GM18498 (cell line): Measurements from ENCODE around the gene TMEM59L.

Experiments used
- ATAC-seq: cut with Tn5 transposase; IDR thresholded peaks from one replicate; pipeline ENCODE4 v1.9.1; 2021; ENCODE audit warnings: mild to moderate bottlenecking, moderate library complexity; ENCODE audit not compliant: unreplicated experiment

Gene TMEM59L

DNA sequence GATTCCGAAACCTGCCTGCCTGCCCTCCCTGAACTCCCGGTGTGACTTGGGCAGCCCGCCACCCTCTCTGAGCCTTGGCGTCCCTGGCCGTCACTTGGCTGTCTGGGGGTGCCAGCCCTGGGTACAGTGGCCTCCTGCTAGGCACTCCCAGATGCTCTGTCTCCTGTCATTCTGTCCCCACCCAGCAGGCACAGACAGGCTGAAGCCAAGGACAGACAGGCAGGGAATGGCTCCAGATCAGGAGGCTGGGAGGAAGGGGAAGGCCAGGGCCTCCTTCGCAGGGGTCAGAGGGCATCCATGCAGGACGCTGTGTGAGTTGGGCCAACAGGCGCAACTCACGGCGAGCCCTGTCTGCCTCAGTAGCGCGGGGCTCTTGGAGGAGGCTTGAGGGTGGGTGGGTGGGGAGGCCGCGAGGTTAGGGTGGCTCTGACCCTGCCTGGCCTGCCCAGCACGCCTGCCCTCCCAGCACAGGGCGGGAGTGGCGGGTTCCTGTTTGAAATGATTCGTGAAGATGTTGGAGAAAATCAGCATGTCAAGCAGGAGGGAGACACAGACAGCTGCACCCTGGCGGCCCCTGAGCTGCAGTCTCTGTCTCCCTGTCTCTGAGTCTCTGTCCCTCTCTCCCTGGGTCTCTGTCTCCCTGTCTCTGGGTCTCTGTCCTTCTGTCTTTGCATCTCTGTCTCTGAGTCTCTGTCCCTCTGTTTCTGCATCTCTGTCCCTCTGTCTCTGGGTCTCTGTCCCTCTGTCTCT lies 43.8 kb downstream of the TMEM59L start:
- no peak for ATAC-seq

DNA sequence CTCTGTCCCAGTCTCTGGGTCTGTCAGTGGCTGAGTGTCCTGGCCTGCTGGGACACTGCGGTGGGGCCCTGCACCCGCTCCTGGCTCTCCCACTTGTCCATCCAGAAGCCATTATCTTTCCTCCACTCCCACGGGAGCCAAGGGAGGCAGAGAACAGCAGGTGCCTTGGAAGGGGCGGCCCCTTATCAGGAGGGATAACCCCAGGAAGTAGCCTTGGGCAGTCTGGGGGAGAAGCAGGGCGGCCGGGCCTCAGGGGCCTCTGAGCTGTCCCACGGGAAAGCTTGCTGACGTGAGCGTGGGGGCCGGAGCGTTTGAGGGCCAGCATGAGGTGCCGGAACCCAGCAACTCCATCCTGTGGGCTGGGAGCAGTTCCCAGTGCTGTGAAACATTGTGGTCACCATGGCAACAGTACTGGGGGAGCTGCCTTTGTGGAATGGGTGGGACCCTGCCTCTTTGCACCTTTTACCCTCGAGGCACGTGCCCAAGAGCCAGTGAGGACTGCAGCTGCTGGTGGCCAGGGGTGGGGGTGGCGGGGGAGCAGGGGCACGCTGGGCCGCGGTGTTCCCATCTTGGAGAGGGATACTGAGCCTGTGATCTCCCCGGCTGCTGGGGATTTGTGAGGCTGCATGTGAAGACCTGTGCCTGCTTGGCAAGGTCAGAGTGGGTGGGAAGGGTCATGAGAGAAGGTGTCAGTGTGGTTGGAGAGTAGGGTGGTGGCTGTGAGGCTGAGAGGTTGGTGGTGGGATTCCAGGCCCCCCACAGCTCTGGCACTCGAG lies 45.1 kb downstream of the TMEM59L start:
- ATAC-seq: no peak

DNA sequence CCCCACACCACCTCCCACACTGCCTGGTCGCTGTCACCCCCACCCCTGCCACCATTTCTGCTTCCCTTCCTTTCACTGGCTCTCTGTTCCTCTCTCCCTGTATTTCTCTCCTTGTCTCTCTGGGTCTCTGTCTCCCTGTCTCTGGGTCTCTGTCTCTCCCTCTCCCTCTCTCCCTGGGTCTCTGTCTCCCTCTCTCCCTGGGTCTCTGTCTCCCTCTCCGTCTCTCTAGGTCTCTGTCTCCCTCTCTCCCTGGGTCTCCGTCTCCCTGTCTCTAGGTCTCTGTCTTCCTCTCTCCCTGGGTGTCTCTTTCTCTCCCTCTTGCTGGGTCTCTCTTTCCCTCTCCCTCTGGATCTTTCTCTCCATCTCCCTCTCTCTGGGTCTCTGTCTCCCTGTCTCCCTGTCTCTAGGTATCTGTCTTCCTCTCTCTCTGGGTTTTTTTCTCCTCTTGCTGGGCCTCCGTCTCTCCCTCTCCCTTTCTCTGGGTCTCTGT lies 45.7 kb downstream of the TMEM59L start:
- no peak for ATAC-seq

DNA sequence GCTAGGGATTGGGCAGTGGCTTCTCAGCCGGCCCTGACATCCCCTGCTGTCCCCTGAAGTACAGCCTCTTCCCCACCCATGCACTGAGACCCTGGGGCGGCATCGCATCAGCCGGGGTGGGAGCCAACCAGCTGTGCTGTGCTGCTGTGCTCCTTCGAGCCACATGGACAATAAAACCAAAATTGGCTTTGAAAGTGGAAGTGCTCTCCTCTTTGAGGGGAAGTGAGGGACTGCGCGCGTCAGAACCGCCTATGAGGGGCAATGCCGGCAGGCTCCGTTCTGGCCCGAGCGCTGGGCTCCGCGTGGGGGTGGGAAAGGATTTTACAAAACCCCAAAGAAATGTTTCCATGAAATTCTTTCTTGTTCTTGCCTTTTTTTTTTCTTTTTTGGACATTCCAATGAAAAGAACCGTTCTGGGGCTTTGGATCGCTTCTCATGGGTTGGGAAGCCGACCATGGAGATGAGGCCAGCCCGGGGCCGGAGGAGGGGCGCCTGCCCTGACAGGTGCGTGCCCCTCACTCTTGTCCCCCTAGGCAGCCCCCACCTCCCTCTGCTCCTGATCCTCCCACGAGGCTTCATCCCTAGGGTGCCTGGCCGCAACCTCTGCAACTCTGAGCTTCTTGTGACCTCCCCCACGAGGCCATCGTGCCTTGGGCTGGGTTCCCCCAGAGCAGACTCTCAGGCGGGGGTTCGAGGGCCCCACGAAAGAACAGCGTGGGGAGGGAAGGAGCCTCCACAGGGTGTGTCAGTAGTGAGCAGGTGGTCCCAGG lies 46.8 kb downstream of the TMEM59L start:
- no peak for ATAC-seq

DNA sequence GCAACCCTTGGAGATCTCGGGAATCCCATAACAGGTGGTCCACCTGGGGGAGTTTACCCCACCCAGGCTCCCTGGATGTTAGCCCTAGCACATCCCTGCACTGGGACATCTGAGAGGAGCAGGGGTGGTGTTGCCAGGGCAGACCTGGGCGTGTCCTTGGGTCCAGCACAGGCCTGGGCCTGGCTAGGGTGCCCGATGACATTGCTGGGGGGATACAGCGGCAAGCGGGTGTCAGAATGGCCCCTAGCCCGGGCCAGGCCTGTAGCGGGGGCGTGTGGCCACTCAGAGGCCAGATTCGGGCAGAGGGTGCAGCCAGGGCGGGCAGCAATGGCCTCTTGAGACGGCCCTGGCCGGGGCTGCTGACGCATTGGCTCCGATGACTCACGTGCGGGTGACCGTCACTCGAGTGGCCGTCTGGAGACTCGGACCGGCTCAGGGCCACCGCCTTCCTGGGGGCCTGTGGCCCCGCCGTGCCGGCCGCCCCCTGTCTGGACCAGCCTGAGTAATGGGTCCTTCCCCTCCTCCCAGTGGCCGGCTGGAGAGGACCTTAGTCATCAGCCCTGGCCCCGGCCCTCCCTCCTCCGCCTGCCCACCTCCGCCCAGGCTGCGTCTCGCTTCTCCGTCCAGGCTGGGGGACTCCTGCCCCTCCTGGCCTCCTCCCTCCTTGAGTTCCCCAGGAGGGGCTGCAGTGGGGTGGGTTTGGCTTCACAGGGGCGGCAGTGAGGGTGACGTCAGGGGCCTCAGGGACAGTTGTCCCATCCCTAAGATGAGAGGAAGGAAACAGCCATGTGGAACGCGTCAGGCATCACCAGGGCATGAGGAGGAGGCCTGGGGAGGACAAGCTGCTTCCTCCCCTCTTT lies 47.6 kb downstream of the TMEM59L start:
- no peak for ATAC-seq

DNA sequence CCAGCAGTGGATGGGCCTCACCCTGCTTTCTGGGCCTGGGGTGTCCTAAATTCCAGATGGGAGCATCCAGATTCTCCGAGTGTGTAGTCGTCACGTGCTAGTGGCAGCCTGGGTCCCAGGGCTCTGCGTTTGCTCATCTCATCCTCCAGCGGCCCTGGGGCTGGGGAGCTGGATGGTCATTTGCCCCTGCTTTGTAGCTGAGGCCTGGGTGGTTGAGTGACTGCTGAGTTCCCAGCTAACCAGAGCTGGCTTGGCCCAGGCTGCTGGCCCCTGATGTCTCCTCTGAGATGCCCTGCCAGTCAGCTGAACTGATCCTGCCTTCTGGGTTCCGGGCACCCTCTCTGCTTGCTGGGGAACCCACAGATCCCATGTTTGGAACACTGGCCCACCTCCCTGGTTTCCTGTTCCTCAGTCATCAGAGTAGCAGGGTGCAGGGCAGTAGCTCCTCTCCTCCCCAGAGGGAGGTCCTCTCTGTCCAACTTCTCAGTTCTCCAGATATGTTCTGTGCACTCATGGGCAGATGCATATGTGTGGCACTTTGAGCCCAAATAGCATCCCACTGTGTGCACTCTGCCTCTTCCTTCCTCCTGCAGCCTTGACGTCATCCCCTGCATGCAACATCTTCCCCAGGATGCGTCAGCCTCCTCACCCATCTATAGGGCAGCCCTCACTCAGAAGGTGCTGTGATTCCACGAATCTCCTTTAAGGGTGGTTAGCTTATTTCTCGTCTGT lies 48.4 kb downstream of the TMEM59L start:
- no peak for ATAC-seq

DNA sequence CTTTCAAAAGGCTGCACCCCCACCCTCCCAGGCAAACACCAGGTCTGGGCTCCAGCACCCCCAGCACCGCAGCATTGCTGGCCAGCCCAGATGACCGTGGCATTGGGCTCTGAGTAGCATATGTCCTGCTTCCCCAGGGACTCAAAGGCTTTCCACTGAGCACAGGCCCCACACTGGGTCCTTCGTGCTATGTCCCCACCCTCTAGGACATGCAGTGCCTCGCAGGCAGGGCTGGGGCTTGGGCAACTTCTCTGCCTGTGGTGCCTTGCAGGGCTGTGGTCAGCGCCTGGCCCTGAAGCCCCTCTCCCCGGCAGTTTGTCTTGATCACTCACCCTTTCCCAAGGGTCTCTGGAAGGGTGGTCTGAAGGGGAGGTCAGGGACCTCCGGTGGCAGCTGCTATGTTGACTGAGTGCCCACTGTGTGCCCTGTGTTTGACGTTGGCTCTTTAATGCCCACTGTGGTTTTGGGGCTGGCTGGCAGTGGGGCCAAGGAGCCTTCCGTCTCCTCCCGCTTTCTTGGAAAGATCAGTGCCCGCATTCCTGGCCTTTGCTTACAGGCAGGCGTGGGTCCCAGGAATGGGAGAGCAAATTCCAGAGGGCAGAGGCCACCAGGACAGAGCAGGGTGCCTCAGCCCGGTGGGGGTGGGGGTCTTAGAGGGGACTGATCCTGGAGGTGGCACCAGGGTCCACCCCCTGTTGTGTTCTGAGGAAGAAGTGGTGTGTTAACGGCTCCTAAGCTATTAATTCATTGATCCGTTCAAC lies 50.5 kb downstream of the TMEM59L start:
- ATAC-seq: no peak

DNA sequence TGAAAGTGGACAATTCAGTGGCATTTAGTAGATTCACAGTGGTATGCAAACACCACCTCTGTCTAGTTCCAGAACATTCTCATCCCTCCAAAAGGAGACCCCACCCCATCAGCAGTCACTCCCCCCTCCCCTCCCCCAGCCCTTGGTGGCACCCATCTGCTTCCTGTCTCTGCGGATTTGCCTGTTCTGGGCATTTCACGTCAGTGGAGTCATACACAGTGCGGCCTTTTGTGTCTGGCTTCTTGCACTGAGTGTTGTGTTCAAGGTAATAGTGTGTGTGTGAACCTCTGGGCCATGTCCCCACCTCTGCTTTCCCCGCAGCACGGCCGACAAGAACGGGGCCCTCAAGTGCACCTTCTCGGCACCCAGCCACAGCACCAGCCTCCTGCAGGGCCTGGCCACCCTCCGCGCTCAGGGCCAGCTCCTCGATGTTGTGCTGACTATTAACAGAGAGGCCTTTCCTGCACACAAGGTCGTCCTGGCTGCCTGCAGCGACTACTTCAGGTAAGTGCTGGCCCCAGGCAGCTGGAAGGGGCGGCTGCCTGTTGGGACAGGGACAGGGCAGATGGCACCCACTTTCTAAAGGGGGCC lies 51.4 kb downstream of the TMEM59L start:
- ATAC-seq: no peak

DNA sequence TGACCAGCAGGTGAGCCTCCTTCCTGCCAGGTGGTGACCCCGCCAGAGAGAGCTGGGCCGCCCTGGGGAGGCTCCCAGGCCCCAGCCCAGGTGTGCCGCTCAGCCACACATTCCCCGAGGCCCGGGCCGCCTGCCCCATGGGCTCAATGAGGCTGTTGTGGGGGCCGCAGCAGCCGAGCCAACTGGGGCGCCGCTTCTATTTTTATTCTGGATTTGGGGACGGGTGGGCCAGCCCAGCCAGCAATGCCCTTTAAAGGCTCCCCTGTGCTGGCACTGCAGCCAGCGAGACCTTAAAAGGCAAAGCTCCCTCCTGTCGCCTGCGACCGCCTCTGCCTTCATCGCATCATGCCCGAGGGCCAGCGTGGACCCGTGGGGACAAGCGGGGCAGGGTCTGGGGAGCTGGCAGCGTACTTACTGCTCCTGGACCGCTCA lies 53.1 kb downstream of the TMEM59L start:
- ATAC-seq: no peak

DNA sequence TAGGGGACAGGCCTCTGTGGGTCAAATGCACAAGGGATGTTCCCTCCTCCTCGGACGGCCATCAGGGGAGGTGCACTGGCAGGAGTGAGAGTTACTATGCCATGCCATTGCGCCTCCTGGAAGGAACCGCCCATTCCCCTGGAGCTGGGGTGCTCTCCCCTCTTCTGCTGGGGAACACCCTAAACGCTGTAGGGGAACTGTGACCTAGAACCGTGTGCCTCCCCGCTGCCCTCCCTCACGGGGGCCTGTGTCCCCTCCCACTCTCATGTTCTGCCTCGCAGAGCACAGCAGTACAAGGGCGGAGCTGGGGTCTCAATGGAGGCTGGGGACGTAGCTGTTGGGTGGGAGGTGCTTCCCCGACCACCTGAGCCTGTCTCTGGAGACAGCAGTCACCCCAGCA lies 53.6 kb downstream of the TMEM59L start:
- no peak for ATAC-seq

DNA sequence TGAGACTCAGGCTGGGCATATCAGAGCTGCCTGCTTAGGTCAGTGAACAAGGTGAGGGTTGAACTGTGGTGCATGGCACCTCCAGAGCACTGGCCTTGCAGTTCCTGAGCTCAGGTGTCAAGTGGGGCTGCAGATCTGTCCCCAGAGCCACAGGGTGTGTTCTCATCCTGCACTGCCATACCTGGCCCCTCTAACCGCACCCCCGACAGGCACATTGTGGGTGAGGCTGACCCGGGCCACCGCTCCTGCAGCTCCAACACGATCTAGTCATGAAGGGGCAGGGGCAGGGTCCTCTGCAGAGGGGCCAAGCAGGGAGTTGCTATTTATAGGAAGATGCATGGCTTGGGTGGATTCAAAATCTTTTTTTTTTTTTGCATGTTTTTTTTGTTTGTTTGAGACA lies 54.1 kb downstream of the TMEM59L start:
- ATAC-seq: no peak

DNA sequence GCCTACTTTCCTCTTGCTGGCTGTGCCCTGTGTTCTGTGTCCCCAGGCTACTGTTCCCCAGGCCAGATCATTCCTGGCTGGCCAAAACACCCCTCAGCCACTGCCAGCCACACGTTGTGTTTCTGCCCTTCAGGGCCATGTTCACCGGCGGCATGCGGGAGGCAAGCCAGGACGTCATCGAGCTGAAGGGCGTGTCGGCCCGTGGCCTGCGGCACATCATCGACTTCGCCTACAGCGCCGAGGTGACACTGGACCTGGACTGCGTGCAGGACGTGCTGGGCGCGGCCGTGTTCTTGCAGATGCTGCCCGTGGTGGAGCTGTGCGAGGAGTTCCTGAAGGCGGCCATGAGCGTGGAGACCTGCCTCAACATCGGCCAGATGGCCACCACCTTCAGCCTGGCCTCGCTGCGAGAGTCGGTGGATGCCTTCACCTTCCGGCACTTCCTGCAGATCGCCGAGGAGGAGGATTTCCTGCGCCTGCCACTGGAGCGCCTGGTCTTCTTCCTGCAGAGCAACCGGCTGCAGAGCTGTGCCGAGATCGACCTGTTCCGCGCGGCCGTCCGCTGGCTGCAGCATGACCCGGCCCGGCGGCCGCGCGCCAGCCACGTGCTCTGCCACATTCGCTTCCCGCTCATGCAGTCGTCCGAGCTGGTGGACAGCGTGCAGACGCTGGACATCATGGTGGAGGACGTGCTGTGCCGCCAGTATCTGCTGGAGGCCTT lies 55.0 kb downstream of the TMEM59L start:
- no peak for ATAC-seq

DNA sequence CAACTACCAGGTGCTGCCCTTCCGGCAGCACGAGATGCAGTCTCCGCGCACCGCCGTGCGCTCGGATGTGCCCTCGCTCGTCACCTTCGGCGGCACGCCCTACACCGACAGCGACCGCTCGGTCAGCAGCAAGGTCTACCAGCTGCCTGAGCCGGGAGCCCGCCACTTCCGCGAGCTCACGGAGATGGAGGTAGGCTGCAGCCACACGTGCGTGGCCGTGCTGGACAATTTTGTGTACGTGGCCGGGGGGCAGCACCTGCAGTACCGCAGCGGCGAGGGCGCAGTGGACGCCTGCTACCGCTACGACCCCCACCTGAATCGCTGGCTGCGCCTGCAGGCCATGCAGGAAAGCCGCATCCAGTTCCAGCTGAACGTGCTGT lies 55.6 kb downstream of the TMEM59L start:
- ATAC-seq: no peak

DNA sequence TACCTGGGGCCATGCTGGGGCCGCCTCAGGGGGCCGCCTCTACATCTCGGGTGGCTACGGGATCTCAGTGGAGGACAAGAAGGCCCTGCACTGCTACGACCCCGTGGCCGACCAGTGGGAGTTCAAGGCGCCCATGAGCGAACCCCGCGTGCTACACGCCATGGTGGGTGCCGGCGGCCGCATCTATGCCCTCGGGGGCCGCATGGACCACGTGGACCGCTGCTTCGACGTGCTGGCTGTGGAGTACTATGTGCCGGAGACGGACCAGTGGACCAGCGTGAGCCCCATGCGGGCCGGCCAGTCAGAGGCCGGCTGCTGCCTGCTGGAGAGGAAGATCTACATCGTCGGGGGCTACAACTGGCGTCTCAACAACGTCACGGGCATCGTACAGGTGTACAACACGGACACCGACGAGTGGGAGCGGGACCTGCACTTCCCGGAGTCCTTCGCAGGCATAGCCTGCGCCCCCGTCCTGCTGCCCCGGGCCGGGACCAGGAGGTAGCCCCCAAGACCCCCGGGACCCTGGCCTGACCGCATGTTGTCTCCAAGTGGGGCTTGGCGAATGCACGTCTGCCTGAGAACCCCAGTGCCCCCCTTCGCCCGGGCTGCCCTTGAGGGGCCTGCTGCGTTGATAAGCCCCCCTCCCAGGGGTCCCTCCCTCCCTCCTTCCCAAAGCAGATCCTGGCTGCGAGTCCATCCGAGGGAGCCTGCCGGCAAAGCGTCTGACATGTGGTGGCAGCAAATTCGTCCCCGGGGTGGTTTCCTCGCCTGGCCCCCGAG lies 56.3 kb downstream of the TMEM59L start:
- ATAC-seq: no peak

DNA sequence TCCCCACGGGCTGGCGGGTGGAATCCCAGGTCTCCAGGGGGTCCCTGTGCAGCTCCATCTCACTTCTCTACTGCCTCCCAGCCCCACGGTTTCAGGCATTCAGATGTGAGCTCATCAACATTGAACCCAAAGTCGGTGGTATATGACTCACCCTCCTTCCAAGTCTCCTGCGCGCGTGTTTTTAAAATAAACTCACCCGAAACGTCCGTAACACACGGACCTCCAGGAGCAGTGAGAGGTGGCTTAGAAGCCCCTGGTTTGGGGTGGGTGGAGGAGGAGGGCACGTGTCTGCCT lies 56.8 kb downstream of the TMEM59L start:
- no peak for ATAC-seq

DNA sequence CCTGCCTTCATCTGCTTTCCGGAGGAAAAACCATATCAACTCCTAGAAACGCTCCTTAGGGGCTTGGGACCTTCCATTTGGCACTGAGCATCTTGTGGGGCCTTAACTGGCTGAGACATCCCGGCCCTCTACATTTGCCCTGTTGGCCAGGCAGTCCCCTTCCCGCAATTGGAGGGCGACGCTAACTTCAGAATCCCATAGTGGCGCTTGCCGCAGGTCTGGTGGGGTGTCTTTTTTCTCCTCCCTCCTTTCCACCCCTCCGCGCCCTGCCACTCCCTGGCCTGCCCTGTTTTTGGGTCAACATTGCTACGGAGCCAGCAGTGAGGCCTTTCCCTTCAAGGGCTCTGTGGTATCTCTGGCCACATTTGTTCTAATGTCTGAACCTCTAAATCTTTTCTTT lies 57.2 kb downstream of the TMEM59L start:
- no peak for ATAC-seq

DNA sequence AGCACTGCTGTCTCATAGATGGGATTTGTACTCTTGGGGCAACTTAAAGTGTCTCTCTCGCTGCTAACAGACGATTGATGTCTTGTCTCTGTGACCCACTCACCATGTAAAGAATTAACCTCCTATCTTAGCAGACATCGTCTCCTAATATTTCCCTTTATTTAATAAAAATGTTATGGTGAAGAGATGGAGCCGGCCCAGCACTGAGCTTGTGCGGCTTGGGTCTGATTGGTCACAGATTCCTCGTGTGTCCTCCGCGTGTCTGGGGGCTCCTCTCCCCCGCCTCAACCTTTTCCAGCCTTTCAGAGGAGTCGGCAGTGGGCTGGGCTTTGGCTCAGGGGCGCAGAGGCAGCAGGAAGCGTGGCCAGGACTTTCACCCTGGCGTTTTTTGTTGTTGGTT lies 57.6 kb downstream of the TMEM59L start:
- ATAC-seq: no peak
